CD14-positive monocyte (primary cell): ENCODE data around the gene QTRT2. TPM values are rescaled to one million over a fixed set of nuclear protein-coding genes. Genes with fewer than 3 reads are reported as not detected.

Source experiments
- DNase-seq, 3 donors: peaks; one replicate each; pipeline ENCODE4 v3.0.0-alpha.2; 2011 to 2022
- H2AFZ ChIP-seq: 2 replicates; pipeline ENCODE4 v1.6.0; 2012; ENCODE audit warnings: mild to moderate bottlenecking, low read depth, low read length, inconsistent platforms; ENCODE audit not compliant: insufficient read depth, poor library complexity, severe bottlenecking
- H3K27ac ChIP-seq, 2 donors: 1 replicate in 1 of 2; 2 replicates in 1 of 2; pipeline ENCODE4 v1.5.1; 2012 to 2013; ENCODE audit warnings: low read length in 2 of 2, control low read depth in 1 of 2, inconsistent platforms in 1 of 2, low read depth in 1 of 2, mild to moderate bottlenecking in 1 of 2
- H3K27me3 ChIP-seq, 2 donors: one replicate each; pipeline versions ENCODE4 v1.6.0 to v1.6.1; 2011 to 2013; ENCODE audit warnings: low read length in 2 of 2; ENCODE audit not compliant: control insufficient read depth in 2 of 2, insufficient read depth in 2 of 2
- H3K36me3 ChIP-seq, 2 donors: replicated peaks in 1 of 2; 1 replicate in 1 of 2; 2 replicates in 1 of 2; pipeline versions ENCODE4 v1.5.1 to v1.6.1; 2012 to 2013; ENCODE audit warnings: low read length in 2 of 2, control low read depth in 1 of 2, inconsistent platforms in 1 of 2, mild to moderate bottlenecking in 1 of 2; ENCODE audit not compliant: insufficient read depth in 2 of 2, control insufficient read depth in 1 of 2
- H3K4me1 ChIP-seq, 2 donors: 1 replicate in 1 of 2; 2 replicates in 1 of 2; pipeline versions ENCODE4 v1.5.1 to v1.6.1; 2012 to 2013; ENCODE audit warnings: low read length in 2 of 2, control low read depth in 1 of 2, inconsistent platforms in 1 of 2, mild to moderate bottlenecking in 1 of 2, moderate library complexity in 1 of 2; ENCODE audit not compliant: insufficient read depth in 2 of 2, control insufficient read depth in 1 of 2
- H3K4me2 ChIP-seq: replicated peaks from 2 replicates; pipeline ENCODE3; 2012; ENCODE audit warnings: low read length, moderate library complexity, mild to moderate bottlenecking; ENCODE audit not compliant: poor library complexity, severe bottlenecking; ENCODE audit errors: extremely low read depth
- H3K4me3 ChIP-seq, 3 experiments: fragments of 200-600 bp in 1 of 3; sonication (generic) in 1 of 3; replicated peaks in 1 of 3; 1 replicate in 2 of 3; 2 replicates in 1 of 3; pipeline ENCODE4 v1.5.1; 2011 to 2013; ENCODE audit warnings: low read length in 3 of 3, mild to moderate bottlenecking in 3 of 3, control low read depth in 2 of 3, low read depth in 2 of 3, inconsistent platforms in 1 of 3, moderate library complexity in 1 of 3
- H3K79me2 ChIP-seq: 2 replicates; pipeline ENCODE4 v1.6.0; 2012; ENCODE audit warnings: mild to moderate bottlenecking, control low read depth, inconsistent platforms, low read length, moderate library complexity; ENCODE audit not compliant: insufficient read depth
- H3K9ac ChIP-seq: 2 replicates; pipeline ENCODE4 v1.6.0; 2017; ENCODE audit warnings: low read length, mild to moderate bottlenecking; ENCODE audit not compliant: insufficient read depth, poor library complexity, severe bottlenecking
- H3K9me3 ChIP-seq, 2 donors: replicated peaks in 1 of 2; 1 replicate in 1 of 2; 2 replicates in 1 of 2; pipeline versions ENCODE4 v1.5.1 to v1.6.1; 2012 to 2013; ENCODE audit warnings: low read length in 2 of 2, control low read depth in 1 of 2; ENCODE audit not compliant: control insufficient read depth in 1 of 2, insufficient read depth in 1 of 2
- H4K20me1 ChIP-seq: 2 replicates; pipeline ENCODE4 v1.6.0; 2012; ENCODE audit warnings: mild to moderate bottlenecking, low read length, control low read depth, moderate library complexity; ENCODE audit not compliant: insufficient read depth
- H3K27ac Mint-ChIP-seq, 7 donors: one replicate each; pipeline ENCODE4 v1.8.0; 2020; ENCODE audit warnings: mild to moderate bottlenecking in 7 of 7, mixed read lengths in 7 of 7, moderate library complexity in 6 of 7, inconsistent platforms in 2 of 7
- H3K27me3 Mint-ChIP-seq, 3 donors: one replicate each; pipeline ENCODE4 v1.8.0; 2021 to 2022; ENCODE audit warnings: low read depth in 3 of 3, mild to moderate bottlenecking in 3 of 3, mixed read lengths in 3 of 3, moderate library complexity in 3 of 3, inconsistent platforms in 1 of 3
- H3K36me3 Mint-ChIP-seq, 2 donors: one replicate each; pipeline ENCODE4 v1.8.0; 2020; ENCODE audit warnings: mixed read lengths in 2 of 2, inconsistent platforms in 1 of 2, mild to moderate bottlenecking in 1 of 2
- H3K4me1 Mint-ChIP-seq: one replicate; pipeline ENCODE4 v1.8.0; 2020; ENCODE audit warnings: mild to moderate bottlenecking, mixed read lengths
- H3K4me3 Mint-ChIP-seq, 2 donors: one replicate each; pipeline ENCODE4 v1.8.0; 2020; ENCODE audit warnings: mild to moderate bottlenecking in 2 of 2, mixed read lengths in 2 of 2, moderate library complexity in 1 of 2
- H3K9me3 Mint-ChIP-seq, 7 donors: one replicate each; pipeline ENCODE4 v1.8.0; 2020 to 2022; ENCODE audit warnings: mixed read lengths in 7 of 7, mild to moderate bottlenecking in 6 of 7, moderate library complexity in 6 of 7, inconsistent platforms in 2 of 7
- CTCF ChIP-seq: fragments of 200-600 bp; IDR thresholded peaks from one replicate; pipeline ENCODE4 v1.8.0; 2022; ENCODE audit warnings: antibody characterized with exemption, mild to moderate bottlenecking
- WGBS: methylation state at CpG from one replicate; pipeline ENCODE4 v1.1.5; 2013; ENCODE audit warnings: missing lambda C conversion rate; ENCODE audit not compliant: insufficient coverage; 5-methylcytosine and 5-hydroxymethylcytosine counted together
- intact Hi-C, 2 donors: fragments of 100-400 bp; cut with micrococcal nuclease; formaldehyde crosslinking; loops; one replicate each; pipeline versions ENCODE4 v1.15.0 to v1.15.1; 2023
- polyA plus RNA-seq, 3 donors: library from polyadenylated mRNA; depleted of rRNA in 1 of 3; unstranded in 2 of 3; stranded (reverse) in 1 of 3; fragments of 300-500 nt in 2 of 3; fragments of >200 nt in 1 of 3; fragmentation: Illumina TruSeq in 2 of 3; gene quantifications; 1 replicate in 2 of 3; 2 replicates in 1 of 3; pipeline ENCODE4 v1.2.3, GENCODE V29; 2012 to 2021

Gene QTRT2
- polyA plus RNA-seq, 3 donors = 14.5 to 16.7 (median 15.9) TPM

DNA sequence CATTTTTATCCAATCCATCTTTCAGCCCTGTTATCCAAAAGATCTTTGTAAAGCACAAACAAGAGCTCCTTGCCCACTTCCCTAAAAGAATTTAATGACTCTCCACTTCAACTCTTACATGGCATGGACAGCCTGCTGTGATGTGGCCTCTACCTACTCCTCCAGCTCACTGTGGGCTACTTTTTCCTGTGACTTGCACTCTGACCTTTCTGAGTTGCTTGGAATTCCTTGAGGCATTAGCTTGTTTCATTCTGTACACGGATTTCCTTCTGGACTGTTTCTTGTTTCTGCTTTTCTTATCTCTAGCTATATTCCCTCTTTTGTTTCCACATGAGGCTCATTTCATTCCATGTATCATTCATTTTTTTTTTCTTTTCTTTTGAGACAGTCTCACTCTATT, 15.2 kb downstream of the QTRT2 start:
- Histone ChIP-seq H3K27me3 (no peaks in the 10 kb centered on the region), H3K9ac (no peak overlapping the region), H3K79me2 (peaks cover 15% of the 10 kb centered on the region), H4K20me1 (peaks cover 34% of the 10 kb centered on the region), H3K27ac (no peak overlapping the region), H3K9me3 (no peaks in the 10 kb centered on the region), H3K4me1 (no peaks in the 10 kb centered on the region), H3K4me2 (no peak overlapping the region), H3K4me3 (no peak overlapping the region), H3K36me3 (peaks cover 90 to 100% of the 10 kb centered on the region in 2 donors), H2AFZ (no peak overlapping the region)
- Mint-ChIP-seq H3K27me3 (peaks cover 0 to 2% (median 0%) of the 10 kb centered on the region in 3 donors), H3K27ac (peak overlapping the region in 3 of 7 donors; percentile 4 to 40 (median 31)), H3K9me3 (no peaks in the 10 kb centered on the region), H3K36me3 (peaks cover 87 to 93% of the 10 kb centered on the region in 2 donors), H3K4me3 (no peak overlapping the region), H3K4me1 (no peaks in the 10 kb centered on the region)
- intact Hi-C loops = no loop called here
- no peak for DNase-seq
- 86% methylated on average over 1 of the region's 1 CpG for WGBS
- no peak for TF ChIP-seq CTCF

DNA sequence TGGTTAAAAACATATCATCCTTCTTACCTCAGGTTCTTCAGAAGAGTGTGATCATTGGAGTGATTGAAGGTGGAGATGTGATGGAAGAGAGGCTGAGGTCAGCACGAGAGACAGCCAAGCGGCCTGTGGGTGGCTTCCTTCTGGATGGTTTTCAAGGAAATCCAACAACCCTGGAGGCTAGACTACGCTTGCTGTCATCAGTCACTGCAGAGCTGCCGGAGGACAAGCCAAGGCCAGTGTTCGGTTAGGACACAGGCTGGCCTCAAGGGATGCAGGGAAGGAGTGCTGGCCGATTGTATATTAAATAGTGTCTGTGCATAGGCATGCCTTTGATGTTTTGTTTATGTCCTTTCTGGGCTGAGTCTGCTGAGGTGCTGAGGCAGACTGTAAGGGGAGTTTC, 20.2 kb downstream of the QTRT2 start:
- H3K27ac ChIP-seq = peak overlapping the region in 1 of 2 donors; percentile 7
- no peak overlapping the region for H3K4me3 Mint-ChIP-seq

More for the DNA sequence above, 20.2 kb downstream of the QTRT2 start:
- no peaks in the 10 kb centered on the region for H3K4me1 ChIP-seq
- Mint-ChIP-seq H3K27ac (peak overlapping the region in 1 of 7 donors; percentile 31), H3K9me3 (no peaks in the 10 kb centered on the region), H3K4me1 (no peaks in the 10 kb centered on the region), H3K27me3 (no peaks in the 10 kb centered on the region), H3K36me3 (peaks cover 88 to 98% of the 10 kb centered on the region in 2 donors)
- no peaks in the 10 kb centered on the region for H3K9me3 ChIP-seq
- H3K4me3 ChIP-seq = no peak overlapping the region
- no peak for DNase-seq
- no peak overlapping the region for H3K9ac ChIP-seq
- H3K36me3 ChIP-seq = peaks cover 97 to 100% of the 10 kb centered on the region in 2 donors
- H3K79me2 ChIP-seq = no peaks in the 10 kb centered on the region
- intact Hi-C loops = no loop called here
- H3K4me2 ChIP-seq = no peak overlapping the region
- no peaks in the 10 kb centered on the region for H3K27me3 ChIP-seq
- H2AFZ ChIP-seq = no peak overlapping the region
- no peak for TF ChIP-seq CTCF
- WGBS = 98% methylated on average over 6 of the region's 6 CpGs
- H4K20me1 ChIP-seq = peaks cover 5% of the 10 kb centered on the region
